NCI-H1105 treated with DMSO at 0.1 percent for 48 hours (cell line): ENCODE results near the gene PRAMEF8.
"Not testable (repeated sequence)": the region's sequence is repeated elsewhere in the genome, so short reads cannot be mapped to it uniquely, and the experiment has no call there.

Experiments
- DNase-seq: peaks from one replicate; lab custom pipeline; 2025; lab: John Stamatoyannopoulos, UW

Gene PRAMEF8

GRCh38 chr1:13285037-13285436, at the start of gene PRAMEF8:
TSS of gene PRAMEF8 (minus strand) at chr1:13285137. CDS start at chr1:13284091, 1,046 bp downstream.
- not testable (repeated sequence) for DNase-seq

GRCh38 chr1:13315281-13315680, 30.3 kb upstream of the PRAMEF8 start, which contains the start of gene PRAMEF15:
TSS of gene PRAMEF15 (plus strand) at chr1:13315581. CDS start at chr1:13318408, 2,827 bp downstream.
- not testable (repeated sequence) for DNase-seq

- DNase-seq = not testable (repeated sequence)
Observed at GRCh38 chr1:13303239-13303638, 18.3 kb upstream of the PRAMEF8 start, which contains the start of gene PRAMEF33. TSS of gene PRAMEF33 (plus strand) at chr1:13303539. CDS start at chr1:13305955, 2,416 bp downstream.

GRCh38 chr1:13302197-13302596, 17.3 kb upstream of the PRAMEF8 start:
- not testable (repeated sequence) for DNase-seq

- DNase-seq = not testable (repeated sequence)
Observed at GRCh38 chr1:13298699-13299098, 13.8 kb upstream of the PRAMEF8 start.

GRCh38 chr1:13297216-13297931, 12.4 kb upstream of the PRAMEF8 start:
- not testable (repeated sequence) for DNase-seq

- DNase-seq = not testable (repeated sequence)
Observed at GRCh38 chr1:13289030-13289429, 4.1 kb upstream of the PRAMEF8 start.

- DNase-seq = not testable (repeated sequence)
Observed at GRCh38 chr1:13279617-13280016, 5.3 kb downstream of the PRAMEF8 start.

GRCh38 chr1:13277016-13277415, 7.9 kb downstream of the PRAMEF8 start:
- not testable (repeated sequence) for DNase-seq

GRCh38 chr1:13265124-13265523, 19.8 kb downstream of the PRAMEF8 start:
- DNase-seq = not testable (repeated sequence)

- not testable (repeated sequence) for DNase-seq
Observed at GRCh38 chr1:13253898-13254297, 31.0 kb downstream of the PRAMEF8 start, which contains the start of gene PRAMEF5. TSS of gene PRAMEF5 (plus strand) at chr1:13254198. CDS start at chr1:13259269, 5,071 bp downstream.

GRCh38 chr1:13247122-13247521, 37.8 kb downstream of the PRAMEF8 start:
- DNase-seq = not testable (repeated sequence)

- not testable (repeated sequence) for DNase-seq
Observed at GRCh38 chr1:13246554-13246871, 38.4 kb downstream of the PRAMEF8 start.

- DNase-seq = not testable (repeated sequence)
Observed at GRCh38 chr1:13245841-13246553, 38.9 kb downstream of the PRAMEF8 start.

- not testable (repeated sequence) for DNase-seq
Observed at GRCh38 chr1:13243536-13244263, 41.2 kb downstream of the PRAMEF8 start.

- not testable (repeated sequence) for DNase-seq
Observed at GRCh38 chr1:13239633-13240032, 45.3 kb downstream of the PRAMEF8 start.

- not testable (repeated sequence) for DNase-seq
Observed at GRCh38 chr1:13237572-13237971, 47.4 kb downstream of the PRAMEF8 start.

GRCh38 chr1:13234057-13234456, 50.9 kb downstream of the PRAMEF8 start:
- not testable (repeated sequence) for DNase-seq

GRCh38 chr1:13232056-13232455, 52.9 kb downstream of the PRAMEF8 start:
- not testable (repeated sequence) for DNase-seq
